Osteoblast (primary cell): ENCODE results near the gene DCHS1. TPM values are rescaled to one million over a fixed set of nuclear protein-coding genes. Genes with fewer than 3 reads are reported as not detected.

Source experiments
- DNase-seq: peaks from one replicate; pipeline ENCODE4 v3.0.0; 2011; ENCODE audit warnings: low spot score, mixed read lengths; ENCODE audit not compliant: insufficient read length; ENCODE audit errors: missing footprints
- H2AFZ ChIP-seq: 2 replicates; pipeline ENCODE4 v1.6.0; 2011; ENCODE audit warnings: mild to moderate bottlenecking, low read length
- H3K27ac ChIP-seq: 2 replicates; pipeline ENCODE4 v1.5.1; 2011; ENCODE audit warnings: mild to moderate bottlenecking, low read depth, low read length, moderate library complexity
- H3K27me3 ChIP-seq: 2 replicates; pipeline ENCODE4 v1.6.0; 2012; ENCODE audit warnings: mild to moderate bottlenecking, control low read depth, inconsistent platforms, low read length, moderate library complexity; ENCODE audit not compliant: insufficient read depth
- H3K36me3 ChIP-seq: 2 replicates; pipeline ENCODE4 v1.5.1; 2011; ENCODE audit warnings: mild to moderate bottlenecking, low read length, control low read depth, moderate library complexity; ENCODE audit not compliant: insufficient read depth
- H3K4me1 ChIP-seq: 2 replicates; pipeline ENCODE4 v1.5.1; 2011; ENCODE audit warnings: mild to moderate bottlenecking, low read length, control low read depth, moderate library complexity; ENCODE audit not compliant: insufficient read depth
- H3K4me2 ChIP-seq: 2 replicates; pipeline ENCODE4 v1.6.0; 2011; ENCODE audit warnings: mild to moderate bottlenecking, low read length; ENCODE audit not compliant: insufficient read depth
- H3K4me3 ChIP-seq: fragments of 200-600 bp; sonication (generic); 3 replicates; pipeline ENCODE4 v1.5.1; 2012; ENCODE audit warnings: mild to moderate bottlenecking, low read length, inconsistent platforms; ENCODE audit not compliant: insufficient read depth
- H3K79me2 ChIP-seq: 2 replicates; pipeline ENCODE4 v1.6.0; 2012; ENCODE audit warnings: mild to moderate bottlenecking, low read length, control low read depth, inconsistent platforms; ENCODE audit not compliant: insufficient read depth
- H3K9me3 ChIP-seq: 2 replicates; pipeline ENCODE4 v1.5.1; 2011; ENCODE audit warnings: low read depth, low read length, control low read depth
- H4K20me1 ChIP-seq: 2 replicates; pipeline ENCODE4 v1.6.0; 2012; ENCODE audit warnings: mild to moderate bottlenecking, low read length, control low read depth; ENCODE audit not compliant: insufficient read depth
- total RNA-seq: library from RNA; depleted of rRNA; stranded (reverse); fragments of >200 nt; gene quantifications from 2 replicates; pipeline ENCODE4 v1.2.3, GENCODE V29; 2012
- TF ChIP-seq, protein P1 (sequence below): IDR thresholded peaks from 2 replicates; pipeline ENCODE4 v1.5.1; 2011; ENCODE audit warnings: mild to moderate bottlenecking, low read depth, low read length, moderate library complexity; ENCODE audit errors: extremely low read depth

The DCHS1 gene
- total RNA-seq, 1 donor: 1.1 TPM

DNA sequence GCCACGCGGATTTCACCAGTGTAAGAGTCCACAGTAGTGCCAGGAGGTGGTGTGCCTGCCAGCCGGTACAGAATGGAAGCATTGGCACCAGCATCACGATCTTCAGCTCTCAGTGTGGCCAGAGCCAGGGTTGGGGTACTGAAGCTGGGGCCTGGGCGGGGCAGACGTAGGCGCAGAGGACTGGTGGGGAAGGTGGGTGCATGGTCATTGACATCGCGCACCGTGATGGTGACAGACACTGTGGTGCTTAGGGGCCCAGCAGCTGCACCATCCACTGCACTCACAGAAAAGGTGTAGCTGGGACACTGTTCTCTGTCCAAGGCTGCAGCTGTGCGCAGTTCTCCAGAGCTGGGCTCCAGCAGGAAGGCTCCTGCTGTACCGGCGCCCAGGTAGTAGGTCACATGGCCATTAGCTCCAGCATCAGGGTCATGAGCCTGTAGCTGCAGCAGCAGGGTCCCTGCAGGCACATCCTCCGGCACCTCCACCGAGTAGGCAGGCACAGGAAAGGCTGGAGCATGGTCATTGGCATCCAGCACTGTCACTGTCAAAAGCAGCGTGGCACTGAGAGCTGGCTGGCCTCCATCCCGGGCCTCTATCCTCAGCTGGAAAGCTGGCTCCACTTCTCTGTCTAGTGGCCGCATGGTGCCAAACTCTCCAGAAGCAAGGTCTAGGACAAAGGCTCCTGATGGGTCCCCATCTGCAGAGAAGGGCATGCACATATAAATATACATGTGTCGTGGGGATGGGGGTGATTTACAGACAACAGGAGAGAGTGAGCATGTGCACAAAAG lies 28.4 kb downstream of the DCHS1 start:
- Histone ChIP-seq H3K9me3 (no peaks in the 10 kb centered on the region), H3K4me3 (no peak overlapping the region), H3K79me2 (no peaks in the 10 kb centered on the region), H4K20me1 (no peaks in the 10 kb centered on the region), H3K4me2 (no peak overlapping the region), H3K27me3 (no peaks in the 10 kb centered on the region), H3K27ac (no peak overlapping the region), H3K36me3 (no peaks in the 10 kb centered on the region), H2AFZ (no peak overlapping the region), H3K4me1 (no peaks in the 10 kb centered on the region)
- DNase-seq: peak; percentile 92
- TF ChIP-seq, protein P1, sequence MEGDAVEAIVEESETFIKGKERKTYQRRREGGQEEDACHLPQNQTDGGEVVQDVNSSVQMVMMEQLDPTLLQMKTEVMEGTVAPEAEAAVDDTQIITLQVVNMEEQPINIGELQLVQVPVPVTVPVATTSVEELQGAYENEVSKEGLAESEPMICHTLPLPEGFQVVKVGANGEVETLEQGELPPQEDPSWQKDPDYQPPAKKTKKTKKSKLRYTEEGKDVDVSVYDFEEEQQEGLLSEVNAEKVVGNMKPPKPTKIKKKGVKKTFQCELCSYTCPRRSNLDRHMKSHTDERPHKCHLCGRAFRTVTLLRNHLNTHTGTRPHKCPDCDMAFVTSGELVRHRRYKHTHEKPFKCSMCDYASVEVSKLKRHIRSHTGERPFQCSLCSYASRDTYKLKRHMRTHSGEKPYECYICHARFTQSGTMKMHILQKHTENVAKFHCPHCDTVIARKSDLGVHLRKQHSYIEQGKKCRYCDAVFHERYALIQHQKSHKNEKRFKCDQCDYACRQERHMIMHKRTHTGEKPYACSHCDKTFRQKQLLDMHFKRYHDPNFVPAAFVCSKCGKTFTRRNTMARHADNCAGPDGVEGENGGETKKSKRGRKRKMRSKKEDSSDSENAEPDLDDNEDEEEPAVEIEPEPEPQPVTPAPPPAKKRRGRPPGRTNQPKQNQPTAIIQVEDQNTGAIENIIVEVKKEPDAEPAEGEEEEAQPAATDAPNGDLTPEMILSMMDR: no peak

DNA sequence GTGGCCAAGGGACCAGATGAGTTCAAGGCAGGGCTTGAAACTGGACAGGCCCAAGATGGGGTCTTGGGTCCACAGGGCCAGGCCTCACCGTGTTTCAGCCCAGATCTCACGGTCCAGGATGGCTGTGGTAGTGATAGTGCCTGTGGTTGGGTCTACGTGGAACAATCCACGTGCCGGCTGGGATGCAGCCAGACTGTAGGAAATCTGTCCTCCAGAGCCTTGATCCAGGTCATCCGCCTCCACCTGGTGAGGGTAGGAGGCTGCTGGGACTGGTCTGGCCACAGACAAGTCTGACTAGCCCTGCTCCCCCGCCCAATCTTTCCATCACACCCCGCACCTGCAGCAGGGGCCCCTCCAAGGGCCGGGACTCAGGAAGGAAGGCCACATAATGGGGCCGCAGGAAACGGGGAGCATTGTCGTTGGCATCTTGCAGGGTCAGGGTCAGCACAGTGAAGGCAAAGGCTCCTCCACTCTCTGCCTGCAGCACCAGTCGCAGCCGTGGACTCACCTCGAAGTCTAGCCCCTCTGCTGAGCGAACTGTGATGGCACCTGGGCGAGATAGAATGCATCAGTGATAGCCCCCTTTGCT lies 29.7 kb downstream of the DCHS1 start:
- H3K79me2 ChIP-seq: no peaks in the 10 kb centered on the region
- no peak for DNase-seq
- no peaks in the 10 kb centered on the region for H3K9me3 ChIP-seq
- H3K36me3 ChIP-seq: no peaks in the 10 kb centered on the region
- H3K4me1 ChIP-seq: no peaks in the 10 kb centered on the region
- H3K27me3 ChIP-seq: no peaks in the 10 kb centered on the region
- H3K4me2 ChIP-seq: no peak overlapping the region
- H2AFZ ChIP-seq: no peak overlapping the region
- no peak overlapping the region for H3K4me3 ChIP-seq
- TF ChIP-seq, protein P1: no peak
- no peaks in the 10 kb centered on the region for H4K20me1 ChIP-seq
- H3K27ac ChIP-seq: no peak overlapping the region

DNA sequence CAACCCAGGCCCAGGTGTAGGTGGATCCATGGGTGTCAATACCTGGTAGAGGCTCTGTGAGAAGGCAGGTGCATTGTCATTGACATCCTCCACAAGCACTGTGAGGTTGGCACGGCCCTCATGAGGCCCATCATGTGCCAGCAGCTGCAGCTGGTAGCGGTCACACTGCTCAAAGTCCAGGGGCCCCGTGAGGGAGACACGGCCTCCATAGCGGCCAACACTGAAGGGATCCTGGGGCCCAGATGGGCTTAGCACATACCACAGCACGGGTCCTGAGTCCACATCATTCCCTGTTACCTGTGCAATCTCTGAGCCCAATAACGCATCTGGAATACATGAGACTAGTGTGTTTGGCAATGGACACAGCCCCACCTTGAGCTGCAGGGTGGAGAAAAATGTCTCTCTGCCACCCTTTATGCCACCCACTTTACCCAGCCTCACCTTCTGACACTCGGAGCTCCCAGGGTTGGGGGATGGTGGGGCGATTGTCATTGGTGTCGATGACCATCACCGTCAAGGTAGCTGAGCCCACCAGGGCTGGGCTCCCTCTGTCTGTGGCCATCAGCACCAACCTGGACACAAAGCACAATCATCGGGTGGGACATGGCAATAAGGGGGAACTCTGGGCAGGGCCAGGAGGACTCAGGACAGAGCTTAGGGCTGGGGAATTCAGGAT lies 30.3 kb downstream of the DCHS1 start:
- no peak overlapping the region for H3K4me3 ChIP-seq
- H4K20me1 ChIP-seq: no peaks in the 10 kb centered on the region
- no peak overlapping the region for H3K4me2 ChIP-seq
- no peaks in the 10 kb centered on the region for H3K36me3 ChIP-seq
- H3K79me2 ChIP-seq: no peaks in the 10 kb centered on the region
- H3K27me3 ChIP-seq: no peaks in the 10 kb centered on the region
- TF ChIP-seq, protein P1: no peak
- DNase-seq: no peak
- no peaks in the 10 kb centered on the region for H3K4me1 ChIP-seq
- H3K9me3 ChIP-seq: no peaks in the 10 kb centered on the region
- no peak overlapping the region for H3K27ac ChIP-seq
- H2AFZ ChIP-seq: no peak overlapping the region
